H1 (cell line): ENCODE measurements around the gene SLC5A12. TPM values are rescaled to one million over a fixed set of nuclear protein-coding genes. Genes with fewer than 3 reads are reported as not detected.

Source experiments
- CTCF ChIA-PET: fragments of 300-600 bp; sonication (Branson Sonifier 250); formaldehyde crosslinking; loops from one replicate; lab custom pipeline; 2021; ENCODE audit not compliant: partially characterized antibody; lab: Charles Lee
- POLR2A ChIA-PET: fragments of 300-600 bp; sonication (Branson Sonifier 250); formaldehyde crosslinking; loops from one replicate; lab custom pipeline; 2021; ENCODE audit warnings: inconsistent platforms; ENCODE audit not compliant: partially characterized antibody; lab: Charles Lee
- DNase-seq, 2 experiments: peaks; one replicate each; pipeline versions ENCODE4 v3.0.0 to v3.0.0-alpha.2; 2010 to 2022; ENCODE audit warnings: low spot score in 2 of 2, low read depth in 1 of 2, mixed read lengths in 1 of 2
- FAIRE-seq: peaks from 2 replicates; lab custom pipeline; 2011; peaks lifted over from hg19 to GRCh38; lab: Jason Lieb, UNC
- H2AFZ ChIP-seq: 2 replicates; pipeline ENCODE4 v1.8.1; 2012; ENCODE audit warnings: low read length, inconsistent platforms
- H2AK5ac ChIP-seq: 2 replicates; pipeline ENCODE4 v1.6.1; 2013; ENCODE audit warnings: low read depth, low read length
- H2BK120ac ChIP-seq: replicated peaks from 2 replicates; pipeline ENCODE3; 2013; ENCODE audit warnings: low read depth, low read length, inconsistent platforms
- H2BK12ac ChIP-seq: 2 replicates; pipeline ENCODE4 v1.6.1; 2013; ENCODE audit warnings: low read depth, low read length
- H2BK15ac ChIP-seq: 2 replicates; pipeline ENCODE4 v1.6.1; 2013; ENCODE audit warnings: low read length
- H2BK20ac ChIP-seq: 2 replicates; pipeline ENCODE4 v1.6.1; 2013; ENCODE audit warnings: low read length
- H2BK5ac ChIP-seq: 2 replicates; pipeline ENCODE4 v1.6.1; 2013; ENCODE audit warnings: low read depth, low read length
- H3K14ac ChIP-seq: 2 replicates; pipeline ENCODE4 v1.6.1; 2013; ENCODE audit warnings: inconsistent platforms; ENCODE audit not compliant: insufficient read length
- H3K18ac ChIP-seq: 2 replicates; pipeline ENCODE4 v1.6.1; 2013; ENCODE audit warnings: low read length; ENCODE audit errors: extremely low read depth
- H3K23ac ChIP-seq: 2 replicates; pipeline ENCODE4 v1.6.1; 2013; ENCODE audit warnings: inconsistent platforms; ENCODE audit not compliant: insufficient read length
- H3K23me2 ChIP-seq: 2 replicates; pipeline ENCODE4 v1.6.1; 2013; ENCODE audit warnings: low read depth, low read length
- H3K27ac ChIP-seq: 2 replicates; pipeline ENCODE4 v1.6.1; 2011; ENCODE audit warnings: low read depth, low read length, inconsistent platforms
- H3K27me3 ChIP-seq, 4 experiments: replicated peaks in 1 of 4; 1 replicate in 1 of 4; 2 replicates in 3 of 4; pipeline versions ENCODE4 v1.6.1 to v1.8.1; 2011 to 2013; ENCODE audit warnings: low read length in 3 of 4, mild to moderate bottlenecking in 3 of 4, inconsistent platforms in 2 of 4, mixed read lengths in 2 of 4, moderate library complexity in 1 of 4; ENCODE audit not compliant: control insufficient read depth in 3 of 4, insufficient read depth in 3 of 4; ENCODE audit errors: extremely low read depth in 1 of 4
- H3K36me3 ChIP-seq, 4 experiments: 2 replicates each; pipeline versions ENCODE4 v1.6.1 to v1.8.1; 2011 to 2013; ENCODE audit warnings: mild to moderate bottlenecking in 4 of 4, low read length in 3 of 4, moderate library complexity in 2 of 4, control low read depth in 1 of 4, inconsistent platforms in 1 of 4; ENCODE audit not compliant: insufficient read depth in 4 of 4, control insufficient read depth in 2 of 4
- H3K4ac ChIP-seq: replicated peaks from 2 replicates; pipeline ENCODE3; 2013; ENCODE audit warnings: low read length, low read depth, mixed read lengths, inconsistent platforms; ENCODE audit not compliant: insufficient read length
- H3K4me1 ChIP-seq, 4 experiments: replicated peaks in 1 of 4; 1 replicate in 1 of 4; 2 replicates in 3 of 4; pipeline versions ENCODE4 v1.6.1 to v1.8.1; 2011 to 2013; ENCODE audit warnings: low read length in 3 of 4, inconsistent platforms in 2 of 4, mixed read lengths in 1 of 4; ENCODE audit not compliant: insufficient read depth in 4 of 4, control insufficient read depth in 3 of 4
- H3K4me2 ChIP-seq, 2 experiments: 2 replicates each; pipeline versions ENCODE4 v1.6.1 to v1.8.1; 2011 to 2013; ENCODE audit warnings: low read depth in 2 of 2, low read length in 2 of 2, control low read depth in 1 of 2, inconsistent platforms in 1 of 2, mild to moderate bottlenecking in 1 of 2; ENCODE audit not compliant: insufficient read depth in 1 of 2
- H3K4me3 ChIP-seq, 4 experiments: fragments of 200-600, 300-600 bp in 1 of 4; sonication (generic), shearing (Covaris generic), sonication (Bioruptor Twin) in 1 of 4; 2 replicates each; pipeline versions ENCODE4 v1.5.1 to v1.8.1; 2011 to 2016; ENCODE audit warnings: low read length in 4 of 4, low read depth in 3 of 4, control low read depth in 2 of 4, inconsistent platforms in 2 of 4, mild to moderate bottlenecking in 2 of 4, mixed read lengths in 1 of 4, moderate library complexity in 1 of 4; ENCODE audit not compliant: insufficient read depth in 2 of 4; ENCODE audit errors: extremely low read depth in 1 of 4
- H3K56ac ChIP-seq: replicated peaks from 2 replicates; pipeline ENCODE3; 2013; ENCODE audit warnings: low read depth, mild to moderate bottlenecking, mixed read lengths, low read length, inconsistent platforms; ENCODE audit not compliant: insufficient read length
- H3K79me1 ChIP-seq: 2 replicates; pipeline ENCODE4 v1.6.1; 2013; ENCODE audit warnings: low read depth, low read length, control low read depth
- H3K79me2 ChIP-seq, 2 experiments: 2 replicates each; pipeline versions ENCODE4 v1.6.1 to v1.8.1; 2012 to 2013; ENCODE audit warnings: low read length in 2 of 2, mild to moderate bottlenecking in 2 of 2, inconsistent platforms in 1 of 2; ENCODE audit not compliant: insufficient read depth in 2 of 2, control insufficient read depth in 1 of 2
- H3K9ac ChIP-seq, 4 experiments: replicated peaks in 1 of 4; 1 replicate in 1 of 4; 2 replicates in 3 of 4; pipeline versions ENCODE4 v1.6.1 to v1.8.1; 2011 to 2013; ENCODE audit warnings: low read depth in 3 of 4, low read length in 3 of 4, control low read depth in 2 of 4, mild to moderate bottlenecking in 2 of 4, moderate library complexity in 2 of 4, inconsistent platforms in 1 of 4; ENCODE audit errors: extremely low read depth in 1 of 4
- H3K9me3 ChIP-seq, 2 experiments: 2 replicates each; pipeline versions ENCODE4 v1.6.1 to v1.8.1; 2012 to 2013; ENCODE audit warnings: mild to moderate bottlenecking in 2 of 2, moderate library complexity in 2 of 2, control low read depth in 1 of 2, inconsistent platforms in 1 of 2, low read depth in 1 of 2, low read length in 1 of 2, mixed read lengths in 1 of 2; ENCODE audit not compliant: insufficient read depth in 2 of 2
- H4K20me1 ChIP-seq, 2 experiments: replicated peaks in 1 of 2; 2 replicates each; pipeline versions ENCODE3 to v1.8.1; 2011 to 2013; ENCODE audit warnings: inconsistent platforms in 2 of 2, low read length in 2 of 2, mild to moderate bottlenecking in 1 of 2; ENCODE audit not compliant: insufficient read depth in 2 of 2, control insufficient read depth in 1 of 2
- H4K5ac ChIP-seq: 2 replicates; pipeline ENCODE4 v1.6.1; 2013; ENCODE audit warnings: low read length, low read depth, mixed read lengths, inconsistent platforms; ENCODE audit not compliant: insufficient read length
- H4K8ac ChIP-seq: 2 replicates; pipeline ENCODE4 v1.8.0; 2013; ENCODE audit warnings: mild to moderate bottlenecking, moderate library complexity, low read length, inconsistent platforms; ENCODE audit not compliant: insufficient read depth; ENCODE audit errors: extremely low read depth
- H4K91ac ChIP-seq: replicated peaks from 2 replicates; pipeline ENCODE3; 2013; ENCODE audit warnings: low read length, mixed read lengths, inconsistent platforms; ENCODE audit not compliant: insufficient read length
- BCL11A ChIP-seq, 2 experiments: IDR thresholded peaks; one replicate each; pipeline ENCODE4 v1.6.1; 2011; ENCODE audit warnings: low read depth in 2 of 2, low read length in 2 of 2, mild to moderate bottlenecking in 2 of 2
- GTF2F1 ChIP-seq: IDR thresholded peaks from 2 replicates; pipeline ENCODE4 v1.6.1; 2012; ENCODE audit warnings: low read depth, low read length, improper control_type of control experiment, borderline replicate concordance
- HDAC2 ChIP-seq, 2 experiments: fragments of 300-600 bp in 1 of 2; sonication (generic) in 1 of 2; IDR thresholded peaks; 2 replicates each; pipeline ENCODE4 v1.6.1; 2011 to 2012; ENCODE audit warnings: low read depth in 2 of 2, low read length in 2 of 2, mild to moderate bottlenecking in 2 of 2, moderate library complexity in 2 of 2, borderline replicate concordance in 1 of 2, inconsistent platforms in 1 of 2
- KDM5A ChIP-seq: fragments of 200-600 bp; IDR thresholded peaks from 2 replicates; pipeline ENCODE4 v1.7.1; 2012; ENCODE audit warnings: mild to moderate bottlenecking, low read length, inconsistent platforms, mixed read lengths
- POLR2AphosphoS5 ChIP-seq: IDR thresholded peaks from 2 replicates; pipeline ENCODE4 v1.6.1; 2011; ENCODE audit warnings: low read depth, low read length
- POU5F1 ChIP-seq: IDR thresholded peaks from 2 replicates; pipeline ENCODE4 v1.6.1; 2011; ENCODE audit warnings: low read depth, mild to moderate bottlenecking, low read length, moderate library complexity
- RAD21 ChIP-seq, 2 experiments: IDR thresholded peaks in 1 of 2; conservative IDR thresholded peaks in 1 of 2; 2 replicates each; pipeline ENCODE4 v1.6.1; 2011; ENCODE audit warnings: low read depth in 2 of 2, low read length in 2 of 2, improper control_type of control experiment in 1 of 2, inconsistent platforms in 1 of 2, mild to moderate bottlenecking in 1 of 2, moderate library complexity in 1 of 2
- SIN3A ChIP-seq, 2 experiments: IDR thresholded peaks in 1 of 2; conservative IDR thresholded peaks in 1 of 2; 2 replicates each; pipeline ENCODE4 v1.6.1; 2011 to 2012; ENCODE audit warnings: low read length in 2 of 2, improper control_type of control experiment in 1 of 2, low read depth in 1 of 2, mild to moderate bottlenecking in 1 of 2
- TAF1 ChIP-seq: IDR thresholded peaks from 2 replicates; pipeline ENCODE4 v1.6.1; 2011; ENCODE audit warnings: mild to moderate bottlenecking, low read depth, low read length
- TCF12 ChIP-seq: IDR thresholded peaks from 2 replicates; pipeline ENCODE4 v1.6.1; 2011; ENCODE audit warnings: low read depth, mild to moderate bottlenecking, low read length
- WGBS, 2 experiments: shearing (Covaris generic) in 1 of 2; methylation state at CpG; one replicate each; pipeline versions ENCODE4 v1.1.6 to v1.1.7; 2013 to 2015; ENCODE audit warnings: low lambda C conversion rate in 2 of 2, mixed read lengths in 2 of 2, inconsistent platforms in 1 of 2, low coverage in 1 of 2, missing lambda C conversion rate in 1 of 2; ENCODE audit not compliant: insufficient replicate concordance in 2 of 2, insufficient coverage in 1 of 2, insufficient read length in 1 of 2; ENCODE audit errors: extremely low coverage in 1 of 2, missing lambda C conversion rate in 1 of 2; 5-methylcytosine and 5-hydroxymethylcytosine counted together
- polyA plus RNA-seq, 7 experiments: library from polyadenylated mRNA; depleted of rRNA in 3 of 7; stranded (reverse) in 5 of 7; unstranded in 2 of 7; fragments of >200 nt in 5 of 7; fragments of 200-250 nt in 2 of 7; gene quantifications; 1 replicate in 5 of 7; 2 replicates in 1 of 7; 4 replicates in 1 of 7; pipeline versions ENCODE4 v1.2.1 to v1.2.3, GENCODE V29; 2011 to 2013; ENCODE audit warnings: missing spikeins in 2 of 7, mixed read lengths in 2 of 7
- total RNA-seq: library from RNA; stranded (reverse); fragmentation: NEBNext Ultra II Directional; extraction: Animal tissue kit (Norgen Biotek cat#: 25700); gene quantifications from 2 replicates; pipeline ENCODE4 v1.2.1, GENCODE V29; 2021
- TF ChIP-seq, protein P1 (sequence below): IDR thresholded peaks from 2 replicates; pipeline ENCODE4 v1.6.1; 2012; ENCODE audit warnings: low read length, inconsistent platforms

Gene SLC5A12
- total and polyA plus RNA-seq, 2 of the 8 experiments (the other 6 are each of a cell fraction or from before 2014, with no cell fraction given): 1.3 to 1.4 TPM

DNA sequence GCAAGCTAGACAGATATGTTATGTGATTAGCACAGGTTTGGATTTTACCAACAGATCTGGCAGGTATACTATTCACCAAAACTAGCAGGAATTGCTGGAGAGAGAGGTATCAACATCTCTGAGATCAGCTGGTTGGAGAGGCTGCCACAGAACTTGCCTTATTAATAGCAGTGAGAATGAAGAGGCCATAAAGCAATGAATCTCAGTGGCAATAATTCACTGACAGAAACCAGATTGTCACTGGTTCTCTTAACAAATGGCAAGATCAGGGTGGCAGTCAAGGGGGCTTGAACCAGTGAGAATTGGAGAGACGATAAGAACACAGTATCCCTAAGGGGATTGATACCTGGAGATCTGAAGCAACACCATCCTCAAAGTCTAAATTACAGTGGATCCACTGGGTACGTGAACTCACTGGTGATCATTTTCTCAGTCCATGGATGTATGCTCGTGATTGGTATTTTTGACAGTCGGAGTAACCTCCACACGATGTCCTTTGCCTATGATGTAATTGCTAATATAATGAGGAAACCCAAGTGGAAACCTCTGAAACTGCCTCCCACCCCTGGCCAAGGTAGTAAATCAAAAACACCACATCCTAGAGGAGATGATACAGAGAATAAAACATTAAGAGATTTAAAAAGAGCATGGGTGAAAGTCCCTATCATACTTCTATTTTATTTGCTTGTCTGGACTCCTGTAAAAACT, 17.7 kb upstream of the SLC5A12 start:
- Histone ChIP-seq H3K4me1 (no peaks in the 10 kb centered on the region), H3K4ac (no peak overlapping the region), H3K4me3 (no peak overlapping the region), H2BK5ac (no peak overlapping the region), H3K14ac (no peak overlapping the region), H4K8ac (no peak overlapping the region), H3K9ac (no peak overlapping the region), H3K23me2 (no peaks in the 10 kb centered on the region), H4K5ac (no peak overlapping the region), H4K20me1 (no peaks in the 10 kb centered on the region), H3K79me2 (no peaks in the 10 kb centered on the region), H2BK12ac (no peak overlapping the region), H3K4me2 (no peak overlapping the region), H2AK5ac (no peak overlapping the region), H3K27me3 (no peaks in the 10 kb centered on the region), H2BK15ac (no peak overlapping the region), H3K56ac (no peak overlapping the region), H3K36me3 (no peaks in the 10 kb centered on the region), H3K9me3 (no peaks in the 10 kb centered on the region), H3K79me1 (no peaks in the 10 kb centered on the region), H2BK20ac (no peak overlapping the region), H3K27ac (no peak overlapping the region), H4K91ac (no peak overlapping the region), H2BK120ac (no peak overlapping the region), H3K18ac (no peak overlapping the region), H3K23ac (no peak overlapping the region), H2AFZ (no peak overlapping the region)
- FAIRE-seq (no peak), DNase-seq (no peak)
- POLR2A ChIA-PET: no interaction called here
- CTCF ChIA-PET: interaction anchor here (3.0 kb wide), 1 partner anchor 419 kb away, joined by 11 read pairs; no protein-coding TSS in a partner anchor
- WGBS, 2 experiments: 77% methylated on average over 5 of the region's 5 CpGs; no CpG with 5 or more reads in 1 of the 2 experiments
- TF ChIP-seq TCF12 (no peak), SIN3A (conservative IDR thresholded peaks at IDR 0.05 in 1 of 2, IDR thresholded peaks at IDR 0.05 in 1 of 2; ENCODE audit: low read depth in 1 of 2, low read length in 2 of 2) (no peak), HDAC2 (IDR thresholded peaks at IDR 0.05; ENCODE audit: borderline replicate concordance in 1 of 2, low read depth in 2 of 2, low read length in 2 of 2) (no peak), BCL11A (IDR thresholded peaks at IDR 0.05; ENCODE audit: low read depth in 2 of 2, low read length in 2 of 2) (no peak), KDM5A (no peak), POLR2AphosphoS5 (no peak), POU5F1 (no peak), RAD21 (IDR thresholded peaks at IDR 0.05 in 1 of 2, conservative IDR thresholded peaks at IDR 0.05 in 1 of 2; ENCODE audit: low read depth in 2 of 2, low read length in 2 of 2) (no peak), TAF1 (no peak), GTF2F1 (no peak)
- TF ChIP-seq, protein P1, sequence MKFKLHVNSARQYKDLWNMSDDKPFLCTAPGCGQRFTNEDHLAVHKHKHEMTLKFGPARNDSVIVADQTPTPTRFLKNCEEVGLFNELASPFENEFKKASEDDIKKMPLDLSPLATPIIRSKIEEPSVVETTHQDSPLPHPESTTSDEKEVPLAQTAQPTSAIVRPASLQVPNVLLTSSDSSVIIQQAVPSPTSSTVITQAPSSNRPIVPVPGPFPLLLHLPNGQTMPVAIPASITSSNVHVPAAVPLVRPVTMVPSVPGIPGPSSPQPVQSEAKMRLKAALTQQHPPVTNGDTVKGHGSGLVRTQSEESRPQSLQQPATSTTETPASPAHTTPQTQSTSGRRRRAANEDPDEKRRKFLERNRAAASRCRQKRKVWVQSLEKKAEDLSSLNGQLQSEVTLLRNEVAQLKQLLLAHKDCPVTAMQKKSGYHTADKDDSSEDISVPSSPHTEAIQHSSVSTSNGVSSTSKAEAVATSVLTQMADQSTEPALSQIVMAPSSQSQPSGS: no peak
